H1 (cell line): ENCODE results near the gene NPTXR. TPM values are rescaled to one million over a fixed set of nuclear protein-coding genes. Genes with fewer than 3 reads are reported as not detected.

ENCODE experiments used
- CTCF ChIA-PET: fragments of 300-600 bp; sonication (Branson Sonifier 250); formaldehyde crosslinking; loops from one replicate; lab custom pipeline; 2021; ENCODE audit not compliant: partially characterized antibody; lab: Charles Lee
- POLR2A ChIA-PET: fragments of 300-600 bp; sonication (Branson Sonifier 250); formaldehyde crosslinking; loops from one replicate; lab custom pipeline; 2021; ENCODE audit warnings: inconsistent platforms; ENCODE audit not compliant: partially characterized antibody; lab: Charles Lee
- DNase-seq, 2 experiments: peaks; one replicate each; pipeline versions ENCODE4 v3.0.0 to v3.0.0-alpha.2; 2010 to 2022; ENCODE audit warnings: low spot score in 2 of 2, low read depth in 1 of 2, mixed read lengths in 1 of 2
- FAIRE-seq: peaks from 2 replicates; lab custom pipeline; 2011; peaks lifted over from hg19 to GRCh38; lab: Jason Lieb, UNC
- H2AFZ ChIP-seq: 2 replicates; pipeline ENCODE4 v1.8.1; 2012; ENCODE audit warnings: low read length, inconsistent platforms
- H2AK5ac ChIP-seq: 2 replicates; pipeline ENCODE4 v1.6.1; 2013; ENCODE audit warnings: low read depth, low read length
- H2BK120ac ChIP-seq: replicated peaks from 2 replicates; pipeline ENCODE3; 2013; ENCODE audit warnings: low read depth, low read length, inconsistent platforms
- H2BK12ac ChIP-seq: 2 replicates; pipeline ENCODE4 v1.6.1; 2013; ENCODE audit warnings: low read depth, low read length
- H2BK15ac ChIP-seq: 2 replicates; pipeline ENCODE4 v1.6.1; 2013; ENCODE audit warnings: low read length
- H2BK20ac ChIP-seq: 2 replicates; pipeline ENCODE4 v1.6.1; 2013; ENCODE audit warnings: low read length
- H2BK5ac ChIP-seq: 2 replicates; pipeline ENCODE4 v1.6.1; 2013; ENCODE audit warnings: low read depth, low read length
- H3K14ac ChIP-seq: 2 replicates; pipeline ENCODE4 v1.6.1; 2013; ENCODE audit warnings: inconsistent platforms; ENCODE audit not compliant: insufficient read length
- H3K18ac ChIP-seq: 2 replicates; pipeline ENCODE4 v1.6.1; 2013; ENCODE audit warnings: low read length; ENCODE audit errors: extremely low read depth
- H3K23ac ChIP-seq: 2 replicates; pipeline ENCODE4 v1.6.1; 2013; ENCODE audit warnings: inconsistent platforms; ENCODE audit not compliant: insufficient read length
- H3K23me2 ChIP-seq: 2 replicates; pipeline ENCODE4 v1.6.1; 2013; ENCODE audit warnings: low read depth, low read length
- H3K27ac ChIP-seq: 2 replicates; pipeline ENCODE4 v1.6.1; 2011; ENCODE audit warnings: low read depth, low read length, inconsistent platforms
- H3K27me3 ChIP-seq, 4 experiments: replicated peaks in 1 of 4; 1 replicate in 1 of 4; 2 replicates in 3 of 4; pipeline versions ENCODE4 v1.6.1 to v1.8.1; 2011 to 2013; ENCODE audit warnings: low read length in 3 of 4, mild to moderate bottlenecking in 3 of 4, inconsistent platforms in 2 of 4, mixed read lengths in 2 of 4, moderate library complexity in 1 of 4; ENCODE audit not compliant: control insufficient read depth in 3 of 4, insufficient read depth in 3 of 4; ENCODE audit errors: extremely low read depth in 1 of 4
- H3K36me3 ChIP-seq, 4 experiments: 2 replicates each; pipeline versions ENCODE4 v1.6.1 to v1.8.1; 2011 to 2013; ENCODE audit warnings: mild to moderate bottlenecking in 4 of 4, low read length in 3 of 4, moderate library complexity in 2 of 4, control low read depth in 1 of 4, inconsistent platforms in 1 of 4; ENCODE audit not compliant: insufficient read depth in 4 of 4, control insufficient read depth in 2 of 4
- H3K4ac ChIP-seq: replicated peaks from 2 replicates; pipeline ENCODE3; 2013; ENCODE audit warnings: low read length, low read depth, mixed read lengths, inconsistent platforms; ENCODE audit not compliant: insufficient read length
- H3K4me1 ChIP-seq, 4 experiments: replicated peaks in 1 of 4; 1 replicate in 1 of 4; 2 replicates in 3 of 4; pipeline versions ENCODE4 v1.6.1 to v1.8.1; 2011 to 2013; ENCODE audit warnings: low read length in 3 of 4, inconsistent platforms in 2 of 4, mixed read lengths in 1 of 4; ENCODE audit not compliant: insufficient read depth in 4 of 4, control insufficient read depth in 3 of 4
- H3K4me2 ChIP-seq, 2 experiments: 2 replicates each; pipeline versions ENCODE4 v1.6.1 to v1.8.1; 2011 to 2013; ENCODE audit warnings: low read depth in 2 of 2, low read length in 2 of 2, control low read depth in 1 of 2, inconsistent platforms in 1 of 2, mild to moderate bottlenecking in 1 of 2; ENCODE audit not compliant: insufficient read depth in 1 of 2
- H3K4me3 ChIP-seq, 4 experiments: fragments of 200-600, 300-600 bp in 1 of 4; sonication (generic), shearing (Covaris generic), sonication (Bioruptor Twin) in 1 of 4; 2 replicates each; pipeline versions ENCODE4 v1.5.1 to v1.8.1; 2011 to 2016; ENCODE audit warnings: low read length in 4 of 4, low read depth in 3 of 4, control low read depth in 2 of 4, inconsistent platforms in 2 of 4, mild to moderate bottlenecking in 2 of 4, mixed read lengths in 1 of 4, moderate library complexity in 1 of 4; ENCODE audit not compliant: insufficient read depth in 2 of 4; ENCODE audit errors: extremely low read depth in 1 of 4
- H3K56ac ChIP-seq: replicated peaks from 2 replicates; pipeline ENCODE3; 2013; ENCODE audit warnings: low read depth, mild to moderate bottlenecking, mixed read lengths, low read length, inconsistent platforms; ENCODE audit not compliant: insufficient read length
- H3K79me1 ChIP-seq: 2 replicates; pipeline ENCODE4 v1.6.1; 2013; ENCODE audit warnings: low read depth, low read length, control low read depth
- H3K79me2 ChIP-seq, 2 experiments: 2 replicates each; pipeline versions ENCODE4 v1.6.1 to v1.8.1; 2012 to 2013; ENCODE audit warnings: low read length in 2 of 2, mild to moderate bottlenecking in 2 of 2, inconsistent platforms in 1 of 2; ENCODE audit not compliant: insufficient read depth in 2 of 2, control insufficient read depth in 1 of 2
- H3K9ac ChIP-seq, 4 experiments: replicated peaks in 1 of 4; 1 replicate in 1 of 4; 2 replicates in 3 of 4; pipeline versions ENCODE4 v1.6.1 to v1.8.1; 2011 to 2013; ENCODE audit warnings: low read depth in 3 of 4, low read length in 3 of 4, control low read depth in 2 of 4, mild to moderate bottlenecking in 2 of 4, moderate library complexity in 2 of 4, inconsistent platforms in 1 of 4; ENCODE audit errors: extremely low read depth in 1 of 4
- H3K9me3 ChIP-seq, 2 experiments: 2 replicates each; pipeline versions ENCODE4 v1.6.1 to v1.8.1; 2012 to 2013; ENCODE audit warnings: mild to moderate bottlenecking in 2 of 2, moderate library complexity in 2 of 2, control low read depth in 1 of 2, inconsistent platforms in 1 of 2, low read depth in 1 of 2, low read length in 1 of 2, mixed read lengths in 1 of 2; ENCODE audit not compliant: insufficient read depth in 2 of 2
- H4K20me1 ChIP-seq, 2 experiments: replicated peaks in 1 of 2; 2 replicates each; pipeline versions ENCODE3 to v1.8.1; 2011 to 2013; ENCODE audit warnings: inconsistent platforms in 2 of 2, low read length in 2 of 2, mild to moderate bottlenecking in 1 of 2; ENCODE audit not compliant: insufficient read depth in 2 of 2, control insufficient read depth in 1 of 2
- H4K5ac ChIP-seq: 2 replicates; pipeline ENCODE4 v1.6.1; 2013; ENCODE audit warnings: low read length, low read depth, mixed read lengths, inconsistent platforms; ENCODE audit not compliant: insufficient read length
- H4K8ac ChIP-seq: 2 replicates; pipeline ENCODE4 v1.8.0; 2013; ENCODE audit warnings: mild to moderate bottlenecking, moderate library complexity, low read length, inconsistent platforms; ENCODE audit not compliant: insufficient read depth; ENCODE audit errors: extremely low read depth
- H4K91ac ChIP-seq: replicated peaks from 2 replicates; pipeline ENCODE3; 2013; ENCODE audit warnings: low read length, mixed read lengths, inconsistent platforms; ENCODE audit not compliant: insufficient read length
- BCL11A ChIP-seq, 2 experiments: IDR thresholded peaks; one replicate each; pipeline ENCODE4 v1.6.1; 2011; ENCODE audit warnings: low read depth in 2 of 2, low read length in 2 of 2, mild to moderate bottlenecking in 2 of 2
- CTBP2 ChIP-seq: IDR thresholded peaks from 2 replicates; pipeline ENCODE4 v1.7.0; 2011; ENCODE audit warnings: borderline replicate concordance, mild to moderate bottlenecking, moderate library complexity, mixed read lengths, low read length; ENCODE audit not compliant: insufficient read depth, insufficient read length
- EGR1 ChIP-seq: IDR thresholded peaks from 2 replicates; pipeline ENCODE4 v1.6.1; 2011; ENCODE audit warnings: low read depth, low read length, borderline replicate concordance
- JUN ChIP-seq: IDR thresholded peaks from 2 replicates; pipeline ENCODE4 v1.6.1; 2011; ENCODE audit warnings: low read depth, mild to moderate bottlenecking, improper control_type of control experiment, low read length
- RBBP5 ChIP-seq: IDR thresholded peaks from 2 replicates; pipeline ENCODE4 v1.7.1; 2012; ENCODE audit warnings: low read depth, mild to moderate bottlenecking, inconsistent platforms, low read length, moderate library complexity, borderline replicate concordance
- SP1 ChIP-seq: IDR thresholded peaks from 2 replicates; pipeline ENCODE4 v1.6.1; 2011; ENCODE audit warnings: low read depth, low read length
- WGBS, 2 experiments: shearing (Covaris generic) in 1 of 2; methylation state at CpG; one replicate each; pipeline versions ENCODE4 v1.1.6 to v1.1.7; 2013 to 2015; ENCODE audit warnings: low lambda C conversion rate in 2 of 2, mixed read lengths in 2 of 2, inconsistent platforms in 1 of 2, low coverage in 1 of 2, missing lambda C conversion rate in 1 of 2; ENCODE audit not compliant: insufficient replicate concordance in 2 of 2, insufficient coverage in 1 of 2, insufficient read length in 1 of 2; ENCODE audit errors: extremely low coverage in 1 of 2, missing lambda C conversion rate in 1 of 2; 5-methylcytosine and 5-hydroxymethylcytosine counted together
- polyA plus RNA-seq, 7 experiments: library from polyadenylated mRNA; depleted of rRNA in 3 of 7; stranded (reverse) in 5 of 7; unstranded in 2 of 7; fragments of >200 nt in 5 of 7; fragments of 200-250 nt in 2 of 7; gene quantifications; 1 replicate in 5 of 7; 2 replicates in 1 of 7; 4 replicates in 1 of 7; pipeline versions ENCODE4 v1.2.1 to v1.2.3, GENCODE V29; 2011 to 2013; ENCODE audit warnings: missing spikeins in 2 of 7, mixed read lengths in 2 of 7
- total RNA-seq: library from RNA; stranded (reverse); fragmentation: NEBNext Ultra II Directional; extraction: Animal tissue kit (Norgen Biotek cat#: 25700); gene quantifications from 2 replicates; pipeline ENCODE4 v1.2.1, GENCODE V29; 2021
- TF ChIP-seq, protein P1 (sequence below): IDR thresholded peaks from 2 replicates; pipeline ENCODE4 v1.6.1; 2011; ENCODE audit warnings: low read depth, mild to moderate bottlenecking, low read length; ENCODE audit not compliant: insufficient read depth
- TF ChIP-seq, protein P2 (sequence below): IDR thresholded peaks from 2 replicates; pipeline ENCODE4 v1.6.1; 2012; ENCODE audit warnings: inconsistent platforms

The NPTXR gene
- total and polyA plus RNA-seq, 2 of the 8 experiments (the other 6 are each of a cell fraction or from before 2014, with no cell fraction given), result 3.7 to 6.4 TPM

DNA sequence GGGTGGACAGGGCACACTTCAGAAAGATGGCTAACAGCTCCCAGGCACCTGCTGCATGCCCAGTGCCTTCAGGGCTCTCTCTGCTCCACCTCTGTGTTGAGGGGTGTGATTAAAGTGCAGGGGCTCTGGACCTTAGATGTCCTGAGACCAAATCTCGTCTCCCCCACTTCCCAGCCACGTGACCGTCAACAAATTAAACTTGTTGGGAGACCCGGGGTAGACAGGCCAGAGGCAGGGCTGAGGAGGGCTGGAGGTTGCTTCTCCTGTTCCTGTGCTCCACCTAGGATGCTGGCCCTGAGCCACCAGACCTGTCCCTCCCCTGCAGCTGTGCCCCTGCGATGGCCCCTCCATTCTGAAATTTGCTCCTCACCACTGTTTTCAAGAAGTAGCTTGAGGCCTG, 17.0 kb downstream of the NPTXR start:
- Histone ChIP-seq H4K20me1 (no peaks in the 10 kb centered on the region), H3K36me3 (no peaks in the 10 kb centered on the region), H3K27ac (no peak overlapping the region), H2BK12ac (no peak overlapping the region), H3K56ac (no peak overlapping the region), H4K5ac (no peak overlapping the region), H3K23me2 (no peaks in the 10 kb centered on the region), H3K9me3 (no peaks in the 10 kb centered on the region), H4K8ac (no peak overlapping the region), H3K4ac (no peak overlapping the region), H3K18ac (no peak overlapping the region), H2BK20ac (0 out of 2 replicates have a peak overlapping the region, but pooled peaks have one; percentile 55), H3K14ac (no peak overlapping the region), H3K79me2 (no peaks in the 10 kb centered on the region), H3K9ac (no peak overlapping the region), H2AFZ (no peak overlapping the region), H3K4me1 (peaks cover 0 to 6% (median 2%) of the 10 kb centered on the region in 4 experiments; a peak in 2 of 7 replicates), H2AK5ac (no peak overlapping the region), H4K91ac (no peak overlapping the region), H3K79me1 (peaks cover 3% of the 10 kb centered on the region; the same call in 1 of the 2 replicates), H2BK120ac (no peak overlapping the region), H2BK15ac (no peak overlapping the region), H3K4me3 (no peak overlapping the region), H3K27me3 (no peaks in the 10 kb centered on the region), H3K4me2 (no peak overlapping the region), H3K23ac (no peak overlapping the region), H2BK5ac (no peak overlapping the region)
- ChIA-PET CTCF (interaction anchor here (0.7 to 6.8 kb wide), 11 partner anchors 9 to 94 kb away, joined by 3 to 53 read pairs (median 3); no protein-coding TSS in a partner anchor), POLR2A (no interaction called here)
- TF ChIP-seq EGR1 (no peak), CTBP2 (no peak), RBBP5 (no peak), BCL11A (IDR thresholded peaks at IDR 0.05; ENCODE audit: low read depth in 2 of 2, low read length in 2 of 2) (no peak), SP1 (no peak), JUN (no peak)
- TF ChIP-seq, protein P1, sequence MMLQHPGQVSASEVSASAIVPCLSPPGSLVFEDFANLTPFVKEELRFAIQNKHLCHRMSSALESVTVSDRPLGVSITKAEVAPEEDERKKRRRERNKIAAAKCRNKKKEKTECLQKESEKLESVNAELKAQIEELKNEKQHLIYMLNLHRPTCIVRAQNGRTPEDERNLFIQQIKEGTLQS, result no peak
- TF ChIP-seq, protein P2, sequence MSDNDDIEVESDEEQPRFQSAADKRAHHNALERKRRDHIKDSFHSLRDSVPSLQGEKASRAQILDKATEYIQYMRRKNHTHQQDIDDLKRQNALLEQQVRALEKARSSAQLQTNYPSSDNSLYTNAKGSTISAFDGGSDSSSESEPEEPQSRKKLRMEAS, result no peak
- WGBS, 2 experiments, result 80% methylated on average over 5 of the region's 5 CpGs; no CpG with 5 or more reads in 1 of the 2 experiments
- FAIRE-seq (no peak), DNase-seq (no peak)
